Panc1 (cell line): ENCODE data around the gene CST11.

Experiments used
- CTCF ChIP-seq: fragments of 450-650 bp; IDR thresholded peaks from 2 replicates; pipeline ENCODE4 v1.5.1; 2017; ENCODE audit warnings: mild to moderate bottlenecking
- POLR2AphosphoS5 ChIP-seq: IDR thresholded peaks from 2 replicates; pipeline ENCODE4 v1.6.1; 2012; ENCODE audit warnings: mild to moderate bottlenecking, low read depth, low read length, moderate library complexity
- TCF7L2 ChIP-seq: IDR thresholded peaks from 2 replicates; pipeline ENCODE4 v1.6.1; 2011; ENCODE audit warnings: mild to moderate bottlenecking, low read depth, low read length, inconsistent platforms

- TF ChIP-seq POLR2AphosphoS5 (no peak), CTCF (no peak), TCF7L2 (no peak)
These were observed 39.6 kb upstream of the CST11 start for GRCh38 chr20:23492292-23492691.
